Measurements from ENCODE around the gene CCL23.

DNA sequence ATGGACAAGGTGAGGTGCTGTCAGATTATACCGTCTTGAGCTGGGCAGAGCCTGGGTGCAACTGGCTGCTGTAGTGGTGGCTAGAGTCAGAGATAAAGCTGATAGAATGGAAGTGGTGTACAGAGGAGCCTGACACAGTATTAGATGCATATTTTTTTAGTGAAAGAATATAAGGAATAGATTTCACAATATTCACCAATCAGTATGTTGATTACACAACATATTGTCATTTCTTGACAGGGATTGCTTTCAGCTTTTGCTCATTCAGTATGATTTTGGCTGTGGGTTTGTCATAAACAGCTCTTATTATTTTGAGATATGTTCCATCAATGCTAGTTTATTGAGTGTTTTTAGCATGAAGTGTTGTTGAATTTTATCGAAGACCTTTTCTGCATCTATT is 1.7 kb upstream of the CCL23 start:
- TF ChIP-seq EZH2 (IDR thresholded peaks at IDR 0.05; ENCODE audit: borderline replicate concordance, low read depth, low read length, severe bottlenecking): no peak
- TF ChIP-seq POLR2A (IDR thresholded peaks at IDR 0.05; ENCODE audit: low read depth, low read length): no peak
- TF ChIP-seq, protein P1, sequence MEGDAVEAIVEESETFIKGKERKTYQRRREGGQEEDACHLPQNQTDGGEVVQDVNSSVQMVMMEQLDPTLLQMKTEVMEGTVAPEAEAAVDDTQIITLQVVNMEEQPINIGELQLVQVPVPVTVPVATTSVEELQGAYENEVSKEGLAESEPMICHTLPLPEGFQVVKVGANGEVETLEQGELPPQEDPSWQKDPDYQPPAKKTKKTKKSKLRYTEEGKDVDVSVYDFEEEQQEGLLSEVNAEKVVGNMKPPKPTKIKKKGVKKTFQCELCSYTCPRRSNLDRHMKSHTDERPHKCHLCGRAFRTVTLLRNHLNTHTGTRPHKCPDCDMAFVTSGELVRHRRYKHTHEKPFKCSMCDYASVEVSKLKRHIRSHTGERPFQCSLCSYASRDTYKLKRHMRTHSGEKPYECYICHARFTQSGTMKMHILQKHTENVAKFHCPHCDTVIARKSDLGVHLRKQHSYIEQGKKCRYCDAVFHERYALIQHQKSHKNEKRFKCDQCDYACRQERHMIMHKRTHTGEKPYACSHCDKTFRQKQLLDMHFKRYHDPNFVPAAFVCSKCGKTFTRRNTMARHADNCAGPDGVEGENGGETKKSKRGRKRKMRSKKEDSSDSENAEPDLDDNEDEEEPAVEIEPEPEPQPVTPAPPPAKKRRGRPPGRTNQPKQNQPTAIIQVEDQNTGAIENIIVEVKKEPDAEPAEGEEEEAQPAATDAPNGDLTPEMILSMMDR (IDR thresholded peaks at IDR 0.05; ENCODE audit: extremely low read depth in 1 of 2, insufficient read depth in 1 of 2, low read depth in 1 of 2, low read length in 2 of 2): no peak
- TF ChIP-seq MYC (IDR thresholded peaks at IDR 0.05; ENCODE audit: low read depth, low read length): no peak
- no peak for TF ChIP-seq POLR2AphosphoS5 (IDR thresholded peaks at IDR 0.05; ENCODE audit: insufficient read depth, low read depth, low read length)
- no peak for TF ChIP-seq JUN (IDR thresholded peaks at IDR 0.05; ENCODE audit: borderline replicate concordance, insufficient read depth, insufficient read length, low read depth)
- TF ChIP-seq, protein P2, sequence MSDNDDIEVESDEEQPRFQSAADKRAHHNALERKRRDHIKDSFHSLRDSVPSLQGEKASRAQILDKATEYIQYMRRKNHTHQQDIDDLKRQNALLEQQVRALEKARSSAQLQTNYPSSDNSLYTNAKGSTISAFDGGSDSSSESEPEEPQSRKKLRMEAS (IDR thresholded peaks at IDR 0.05; ENCODE audit: insufficient read depth, insufficient read length): no peak
- no peak for TF ChIP-seq FOS (IDR thresholded peaks at IDR 0.05; ENCODE audit: borderline replicate concordance, insufficient read depth, low read length)
- TF ChIP-seq GATA2 (IDR thresholded peaks at IDR 0.05; ENCODE audit: insufficient read depth, insufficient read length, low read depth, low read length): no peak

All from endothelial cell of umbilical vein (primary cell).